Thyroid gland (tissue), 4 donors: Measurements from ENCODE around the gene THAP7.

Experiments used
- POLR2A ChIP-seq, 2 donors: fragments of 450-650 bp; IDR thresholded peaks; one replicate each; pipeline ENCODE4 v1.6.1; 2017; ENCODE audit warnings: antibody characterized with exemption in 2 of 2, mild to moderate bottlenecking in 2 of 2, moderate library complexity in 1 of 2
- TF ChIP-seq, protein P1 (sequence below), 6 experiments: fragments of 200-600 bp in 3 of 6; fragments of 450-650 bp in 3 of 6; sonication (generic) in 3 of 6; IDR thresholded peaks; one replicate each; pipeline ENCODE4 v1.5.1; 2016 to 2019; ENCODE audit warnings: antibody characterized with exemption in 6 of 6, mild to moderate bottlenecking in 2 of 6, inconsistent platforms in 1 of 6, moderate library complexity in 1 of 6

DNA sequence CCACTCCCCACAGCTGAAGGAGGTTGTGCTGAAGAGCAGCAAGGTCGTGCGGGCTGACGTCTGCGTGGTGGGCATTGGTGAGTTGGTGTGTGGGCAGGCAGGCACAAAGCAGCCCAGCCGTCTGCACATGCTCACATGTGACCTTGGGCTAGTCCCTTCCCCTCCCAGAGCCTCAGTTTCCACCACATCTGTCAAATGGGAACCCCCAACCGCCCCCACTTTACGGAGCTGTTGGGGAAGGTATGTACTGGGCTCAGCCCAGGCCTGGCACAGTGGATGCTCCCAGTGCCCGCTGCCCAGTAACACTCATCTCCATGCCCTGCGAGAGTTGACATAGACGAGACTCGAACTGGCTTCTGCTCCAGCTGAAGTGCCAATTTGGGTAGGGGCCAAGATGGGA is 24.9 kb downstream of the THAP7 start:
- TF ChIP-seq, protein P1, sequence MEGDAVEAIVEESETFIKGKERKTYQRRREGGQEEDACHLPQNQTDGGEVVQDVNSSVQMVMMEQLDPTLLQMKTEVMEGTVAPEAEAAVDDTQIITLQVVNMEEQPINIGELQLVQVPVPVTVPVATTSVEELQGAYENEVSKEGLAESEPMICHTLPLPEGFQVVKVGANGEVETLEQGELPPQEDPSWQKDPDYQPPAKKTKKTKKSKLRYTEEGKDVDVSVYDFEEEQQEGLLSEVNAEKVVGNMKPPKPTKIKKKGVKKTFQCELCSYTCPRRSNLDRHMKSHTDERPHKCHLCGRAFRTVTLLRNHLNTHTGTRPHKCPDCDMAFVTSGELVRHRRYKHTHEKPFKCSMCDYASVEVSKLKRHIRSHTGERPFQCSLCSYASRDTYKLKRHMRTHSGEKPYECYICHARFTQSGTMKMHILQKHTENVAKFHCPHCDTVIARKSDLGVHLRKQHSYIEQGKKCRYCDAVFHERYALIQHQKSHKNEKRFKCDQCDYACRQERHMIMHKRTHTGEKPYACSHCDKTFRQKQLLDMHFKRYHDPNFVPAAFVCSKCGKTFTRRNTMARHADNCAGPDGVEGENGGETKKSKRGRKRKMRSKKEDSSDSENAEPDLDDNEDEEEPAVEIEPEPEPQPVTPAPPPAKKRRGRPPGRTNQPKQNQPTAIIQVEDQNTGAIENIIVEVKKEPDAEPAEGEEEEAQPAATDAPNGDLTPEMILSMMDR (IDR thresholded peaks at IDR 0.05) = no peak
- TF ChIP-seq POLR2A (IDR thresholded peaks at IDR 0.05) = no peak
